ENCODE results near the gene ANKRD7.
"Not testable (repeated sequence)": the region's sequence is repeated elsewhere in the genome, so short reads cannot be mapped to it uniquely, and the experiment has no call there.

Gene ANKRD7

DNA sequence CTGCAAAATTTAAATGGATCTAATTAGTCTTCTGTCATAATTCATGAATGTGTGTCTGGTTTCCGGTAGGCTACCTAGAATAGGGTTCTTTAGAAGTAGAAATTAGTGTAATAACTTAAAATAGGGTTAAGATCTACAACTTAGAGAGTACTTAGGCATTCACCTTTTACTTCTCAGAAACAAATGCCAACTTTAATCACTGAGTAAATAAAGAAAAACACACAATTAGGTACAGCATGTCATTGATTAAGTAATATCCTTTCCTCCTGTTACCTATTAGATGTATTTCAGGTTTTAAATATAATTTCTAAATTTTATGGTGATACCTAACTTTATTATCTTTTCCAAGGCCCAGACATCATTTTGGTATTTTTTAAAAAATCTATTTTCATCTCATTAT is 9.3 kb downstream of the ANKRD7 start:
- in situ Hi-C loops (cut with MboI; ENCODE audit: low sequenced_read_pairs), result no loop called here

DNA sequence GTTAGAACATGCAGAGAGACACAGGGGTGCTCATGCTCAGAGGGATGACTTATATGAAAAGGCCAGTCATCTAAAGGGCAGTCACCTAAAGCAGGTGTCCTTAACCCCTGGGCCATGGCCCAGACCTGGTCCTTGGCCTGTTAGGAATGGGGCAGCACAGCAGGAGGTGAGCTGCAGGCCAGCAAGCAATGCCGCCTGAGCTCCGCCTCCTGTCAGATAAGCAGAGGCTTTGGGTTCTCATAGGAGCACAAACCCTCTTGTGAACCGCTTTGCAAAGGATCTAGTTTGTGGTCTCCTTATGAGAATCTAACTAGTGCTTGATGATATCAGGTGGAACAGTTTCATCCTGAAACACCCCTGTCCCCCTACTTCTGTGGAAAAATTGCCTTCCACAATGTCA is 14.5 kb downstream of the ANKRD7 start:
- in situ Hi-C loops (cut with MboI; ENCODE audit: low sequenced_read_pairs), result no loop called here

DNA sequence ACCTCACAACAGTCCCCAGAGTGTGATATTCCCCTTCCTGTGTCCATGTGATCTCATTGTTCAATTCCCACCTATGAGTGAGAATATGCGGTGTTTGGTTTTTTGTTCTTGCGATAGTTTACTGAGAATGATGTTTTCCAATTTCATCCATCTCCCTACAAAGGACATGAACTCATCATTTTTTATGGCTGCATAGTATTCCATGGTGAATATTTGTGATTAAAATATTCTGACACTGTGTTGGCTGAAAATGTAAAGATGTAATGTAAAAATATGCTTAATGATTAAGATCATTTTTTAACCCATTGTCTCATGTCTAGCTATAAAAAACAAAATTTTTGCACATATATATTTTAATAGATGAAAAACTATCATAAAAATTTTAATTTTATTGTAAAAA is 15.8 kb downstream of the ANKRD7 start:
- in situ Hi-C loops (cut with MboI; ENCODE audit: low sequenced_read_pairs), result not testable (repeated sequence)

GRCh38 chr7:118243695-118244094 is 19.2 kb downstream of the ANKRD7 start:
- in situ Hi-C loops (cut with MboI; ENCODE audit: low sequenced_read_pairs), result no loop called here

GRCh38 chr7:118245267-118246040 is 20.9 kb downstream of the ANKRD7 start:
- in situ Hi-C loops (cut with MboI; ENCODE audit: low sequenced_read_pairs), result no loop called here

- in situ Hi-C loops (cut with MboI; ENCODE audit: low sequenced_read_pairs), result no loop called here
Measured at GRCh38 chr7:118250860-118251494, 26.5 kb downstream of the ANKRD7 start.

- in situ Hi-C loops (cut with MboI; ENCODE audit: low sequenced_read_pairs), result no loop called here
Measured at GRCh38 chr7:118252087-118252486, 27.6 kb downstream of the ANKRD7 start.

DNA sequence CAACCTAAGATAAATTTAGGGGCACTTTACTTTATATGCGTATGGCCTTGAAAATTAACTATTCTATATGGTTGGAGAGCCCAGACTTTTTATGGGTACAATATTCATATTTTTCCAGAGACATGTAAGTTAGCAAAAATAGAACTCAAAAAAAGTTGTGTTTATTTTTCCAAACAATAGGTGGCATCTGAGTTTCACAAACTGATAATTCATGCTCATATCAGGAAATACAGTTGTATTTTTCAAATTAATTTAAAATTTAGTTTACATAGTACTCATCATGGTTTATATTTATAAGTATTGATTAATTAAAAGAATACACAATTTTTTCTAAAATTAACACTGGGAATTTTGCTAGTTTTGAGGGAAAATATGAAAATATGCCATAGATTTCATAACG is 34.6 kb downstream of the ANKRD7 start:
- in situ Hi-C loops (cut with MboI; ENCODE audit: low sequenced_read_pairs), result no loop called here

- in situ Hi-C loops (cut with MboI; ENCODE audit: low sequenced_read_pairs), result no loop called here
Measured at GRCh38 chr7:118264836-118265235, 40.3 kb downstream of the ANKRD7 start.

DNA sequence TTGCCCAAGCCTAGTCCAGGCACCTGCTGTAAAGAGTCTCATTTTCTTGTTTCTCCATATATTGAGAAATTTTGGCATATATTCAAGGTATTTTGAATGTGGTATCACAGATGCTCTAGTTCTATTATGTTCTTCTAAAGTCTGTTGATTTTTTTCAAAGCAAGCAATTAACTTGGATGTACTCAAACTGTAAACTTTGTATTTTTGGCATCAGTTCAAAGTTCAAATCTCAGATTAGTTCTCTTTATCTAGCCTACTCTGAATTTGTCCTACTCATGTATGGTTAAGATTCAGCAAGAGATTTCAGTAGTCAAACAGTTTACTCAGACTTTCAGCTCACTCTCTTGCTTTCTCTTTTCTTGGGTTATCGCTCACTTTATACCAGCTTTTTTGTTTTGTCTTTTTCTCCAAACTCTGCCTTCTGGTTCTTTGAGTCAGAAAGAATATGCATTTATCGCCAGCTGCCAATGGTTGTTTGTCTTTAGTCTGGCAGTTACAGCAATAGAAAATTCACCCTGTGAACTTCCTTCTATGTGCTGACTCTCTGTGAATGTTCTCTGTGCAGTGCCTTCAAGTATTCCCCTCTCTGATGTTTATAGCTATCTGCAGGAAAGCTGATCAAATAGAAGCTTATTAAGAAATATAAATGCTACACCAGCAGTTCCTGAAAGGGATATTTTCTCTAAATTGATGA is 56.0 kb downstream of the ANKRD7 start:
- in situ Hi-C loops (cut with MboI; ENCODE audit: low sequenced_read_pairs), result no loop called here

DNA sequence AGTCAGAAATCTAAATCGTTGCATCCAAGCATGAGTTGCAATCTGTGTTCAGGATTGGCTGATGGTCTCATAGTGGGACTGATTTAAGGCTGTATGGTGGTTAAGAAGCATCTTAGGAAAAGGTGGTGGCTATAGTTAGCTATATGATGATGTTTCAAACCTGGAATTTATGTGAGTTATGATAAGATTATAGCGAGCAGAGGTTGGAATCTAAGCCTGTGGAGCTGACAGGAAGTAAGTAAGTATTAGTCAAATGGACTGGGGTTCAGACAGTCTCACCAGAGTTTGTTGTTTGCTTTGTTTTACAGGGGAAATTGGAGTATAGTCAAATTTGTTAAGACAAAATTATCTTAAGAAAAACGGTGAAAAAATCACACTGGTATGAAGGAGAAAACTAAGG is 56.7 kb downstream of the ANKRD7 start:
- in situ Hi-C loops (cut with MboI; ENCODE audit: low sequenced_read_pairs), result no loop called here

DNA sequence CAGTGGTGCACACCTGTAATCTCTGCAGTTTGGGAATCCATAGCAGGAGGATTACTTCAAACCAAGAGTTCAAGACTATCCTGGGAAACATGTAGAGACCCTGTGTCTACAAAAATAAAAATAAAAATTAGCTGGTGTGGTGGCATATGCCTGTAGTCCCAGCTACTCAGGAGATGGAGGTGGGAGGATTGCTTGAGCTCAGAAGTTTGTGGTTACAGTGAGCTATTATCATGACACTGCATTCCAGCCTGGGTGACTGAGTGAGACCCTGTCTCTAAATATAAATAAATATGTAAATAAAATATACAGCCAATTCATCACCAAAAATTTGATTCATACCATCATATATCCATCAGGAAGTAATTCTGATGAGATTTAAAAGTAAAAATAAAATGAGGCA is 60.9 kb downstream of the ANKRD7 start:
- in situ Hi-C loops (cut with MboI; ENCODE audit: low sequenced_read_pairs), result no loop called here

DNA sequence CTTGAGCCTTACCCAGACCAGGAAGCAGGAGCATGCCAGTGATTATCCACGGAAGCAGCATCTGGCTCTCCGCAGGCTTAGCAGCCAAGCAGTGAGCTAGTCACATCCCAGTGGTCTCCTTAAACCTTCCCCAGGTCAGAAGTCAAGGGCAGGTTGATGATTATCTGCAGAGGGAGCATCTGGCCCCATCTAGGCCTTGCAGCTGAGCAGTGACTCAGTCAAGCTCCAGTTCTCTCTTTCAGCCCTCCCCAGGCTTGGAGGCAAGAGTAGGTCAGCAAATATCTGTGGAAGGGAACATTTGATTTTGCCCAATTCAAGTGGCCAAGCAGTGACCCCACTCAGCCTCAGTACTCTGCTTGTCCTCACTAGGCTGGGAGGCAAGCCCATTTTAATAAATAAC is 61.6 kb downstream of the ANKRD7 start:
- in situ Hi-C loops (cut with MboI; ENCODE audit: low sequenced_read_pairs), result no loop called here

- in situ Hi-C loops (cut with MboI; ENCODE audit: low sequenced_read_pairs), result no loop called here
Measured at GRCh38 chr7:118288098-118288497, 63.6 kb downstream of the ANKRD7 start.

GRCh38 chr7:118289476-118289875 is 65.0 kb downstream of the ANKRD7 start:
- in situ Hi-C loops (cut with MboI; ENCODE audit: low sequenced_read_pairs), result no loop called here
